Measurements from ENCODE around the gene LSM2.
A peak's percentile ranks its signal among the peaks of the same experiment; 100 is the strongest.
"Not testable (repeated sequence)": the region's sequence is repeated elsewhere in the genome, so short reads cannot be mapped to it uniquely, and the experiment has no call there.

Gene LSM2

GRCh38 chr6:31796993-31797385 is 9.8 kb downstream of the LSM2 start:
- Histone ChIP-seq H3K4me2 (no peak overlapping the region), H3K27me3 (ENCODE audit: insufficient read depth, low read depth) (no peaks in the 10 kb centered on the region), H3K27ac (no peak overlapping the region), H2AFZ (ENCODE audit: low read depth) (no peak overlapping the region), H3K79me2 (ENCODE audit: insufficient read depth, low read depth) (peaks cover 34% of the 10 kb centered on the region), H3K36me3 (ENCODE audit: insufficient read depth) (no peaks in the 10 kb centered on the region; the same call in 1 of the 2 replicates), H4K20me1 (ENCODE audit: insufficient read depth) (no peaks in the 10 kb centered on the region), H3K9ac (no peak overlapping the region), H3K4me3 (IDR thresholded peaks at IDR 0.05; ENCODE audit: insufficient read depth, low read depth, low read length) (no peak overlapping the region), H3K4me1 (ENCODE audit: low read depth, poor library complexity, severe bottlenecking) (peaks cover 21% of the 10 kb centered on the region)
- TF ChIP-seq CTCF (conservative IDR thresholded peaks at IDR 0.05; ENCODE audit: low read depth, low read length) = no peak

- H2AFZ ChIP-seq (ENCODE audit: low read depth) = peak within 1 kb of the TSS; percentile 67; the same call in 1 of the 2 replicates
- H4K20me1 ChIP-seq (ENCODE audit: insufficient read depth) = no peaks in the 10 kb centered on the region
- peak; percentile 54; the same call in 1 of the 2 replicates for TF ChIP-seq CTCF (conservative IDR thresholded peaks at IDR 0.05; ENCODE audit: low read depth, low read length)
- H3K9ac ChIP-seq = peak within 1 kb of the TSS; percentile 95
- H3K27ac ChIP-seq = peak within 1 kb of the TSS; percentile 82
- no peaks in the 10 kb centered on the region; the same call in 1 of the 2 replicates for H3K36me3 ChIP-seq (ENCODE audit: insufficient read depth)
- peaks cover 30% of the 10 kb centered on the region for H3K79me2 ChIP-seq (ENCODE audit: insufficient read depth, low read depth)
- H3K27me3 ChIP-seq (ENCODE audit: insufficient read depth, low read depth) = no peaks in the 10 kb centered on the region
- peak within 1 kb of the TSS; percentile 99 for H3K4me2 ChIP-seq
- peaks cover 30% of the 10 kb centered on the region for H3K4me1 ChIP-seq (ENCODE audit: low read depth, poor library complexity, severe bottlenecking)
- H3K4me3 ChIP-seq (IDR thresholded peaks at IDR 0.05; ENCODE audit: insufficient read depth, low read depth, low read length) = no peak within 1 kb of the TSS
These were observed 11.0 kb downstream of the LSM2 start, which contains the start of gene VARS1 for GRCh38 chr6:31795616-31796298. VARS1 (minus strand) TSS chr6:31795752; CDS start chr6:31795217, 535 bp downstream.

GRCh38 chr6:31794866-31795615 is 11.7 kb downstream of the LSM2 start:
- peak overlapping the region; percentile 99 for H3K4me2 ChIP-seq
- H3K27me3 ChIP-seq (ENCODE audit: insufficient read depth, low read depth) = no peaks in the 10 kb centered on the region
- H3K4me1 ChIP-seq (ENCODE audit: low read depth, poor library complexity, severe bottlenecking) = peaks cover 37% of the 10 kb centered on the region
- H3K4me3 ChIP-seq (IDR thresholded peaks at IDR 0.05; ENCODE audit: insufficient read depth, low read depth, low read length) = no peak overlapping the region
- H3K9ac ChIP-seq = peak overlapping the region; percentile 95
- peak overlapping the region; percentile 82 for H3K27ac ChIP-seq
- TF ChIP-seq CTCF (conservative IDR thresholded peaks at IDR 0.05; ENCODE audit: low read depth, low read length) = no peak
- H3K79me2 ChIP-seq (ENCODE audit: insufficient read depth, low read depth) = peaks cover 37% of the 10 kb centered on the region
- H3K36me3 ChIP-seq (ENCODE audit: insufficient read depth) = no peaks in the 10 kb centered on the region; the same call in 1 of the 2 replicates
- H2AFZ ChIP-seq (ENCODE audit: low read depth) = peak overlapping the region; percentile 67; the same call in 1 of the 2 replicates
- H4K20me1 ChIP-seq (ENCODE audit: insufficient read depth) = no peaks in the 10 kb centered on the region

GRCh38 chr6:31794294-31794865 is 12.4 kb downstream of the LSM2 start:
- H2AFZ ChIP-seq (ENCODE audit: low read depth) = 0 out of 2 replicates have a peak overlapping the region, but pooled peaks have one; percentile 67
- peak overlapping the region; percentile 82 for H3K27ac ChIP-seq
- H4K20me1 ChIP-seq (ENCODE audit: insufficient read depth) = no peaks in the 10 kb centered on the region

GRCh38 chr6:31793927-31794245 is 12.9 kb downstream of the LSM2 start:
- not testable (repeated sequence) for H3K27me3 ChIP-seq (ENCODE audit: insufficient read depth, low read depth); H3K4me3 ChIP-seq (IDR thresholded peaks at IDR 0.05; ENCODE audit: insufficient read depth, low read depth, low read length); H4K20me1 ChIP-seq (ENCODE audit: insufficient read depth); H2AFZ ChIP-seq (ENCODE audit: low read depth); H3K9ac ChIP-seq; H3K36me3 ChIP-seq (ENCODE audit: insufficient read depth)
- Histone ChIP-seq H3K79me2 (ENCODE audit: insufficient read depth, low read depth) (peaks cover 37% of the 10 kb centered on the region), H3K4me1 (ENCODE audit: low read depth, poor library complexity, severe bottlenecking) (peaks cover 48% of the 10 kb centered on the region), H3K4me2 (peak overlapping the region; percentile 99), H3K27ac (peak overlapping the region; percentile 82)

More at GRCh38 chr6:31794294-31794865, 12.4 kb downstream of the LSM2 start:
- Histone ChIP-seq H3K36me3 (ENCODE audit: insufficient read depth) (no peaks in the 10 kb centered on the region; the same call in 1 of the 2 replicates), H3K9ac (peak overlapping the region; percentile 95), H3K4me3 (IDR thresholded peaks at IDR 0.05; ENCODE audit: insufficient read depth, low read depth, low read length) (no peak overlapping the region), H3K4me1 (ENCODE audit: low read depth, poor library complexity, severe bottlenecking) (peaks cover 43% of the 10 kb centered on the region), H3K79me2 (ENCODE audit: insufficient read depth, low read depth) (peaks cover 37% of the 10 kb centered on the region), H3K27me3 (ENCODE audit: insufficient read depth, low read depth) (no peaks in the 10 kb centered on the region), H3K4me2 (peak overlapping the region; percentile 99)
- no peak for TF ChIP-seq CTCF (conservative IDR thresholded peaks at IDR 0.05; ENCODE audit: low read depth, low read length)
